Stimulated activated CD4-positive, alpha-beta T cell treated with anti-CD3 and anti-CD28 coated beads, Interleukin-4, amount 100 ng/mL, for 1 hour (primary cell): Measurements from ENCODE around the gene FER1L5.

Experiments used
- DNase-seq: peaks from one replicate; pipeline ENCODE4 v3.0.0-alpha.2; 2020

Gene FER1L5

DNA sequence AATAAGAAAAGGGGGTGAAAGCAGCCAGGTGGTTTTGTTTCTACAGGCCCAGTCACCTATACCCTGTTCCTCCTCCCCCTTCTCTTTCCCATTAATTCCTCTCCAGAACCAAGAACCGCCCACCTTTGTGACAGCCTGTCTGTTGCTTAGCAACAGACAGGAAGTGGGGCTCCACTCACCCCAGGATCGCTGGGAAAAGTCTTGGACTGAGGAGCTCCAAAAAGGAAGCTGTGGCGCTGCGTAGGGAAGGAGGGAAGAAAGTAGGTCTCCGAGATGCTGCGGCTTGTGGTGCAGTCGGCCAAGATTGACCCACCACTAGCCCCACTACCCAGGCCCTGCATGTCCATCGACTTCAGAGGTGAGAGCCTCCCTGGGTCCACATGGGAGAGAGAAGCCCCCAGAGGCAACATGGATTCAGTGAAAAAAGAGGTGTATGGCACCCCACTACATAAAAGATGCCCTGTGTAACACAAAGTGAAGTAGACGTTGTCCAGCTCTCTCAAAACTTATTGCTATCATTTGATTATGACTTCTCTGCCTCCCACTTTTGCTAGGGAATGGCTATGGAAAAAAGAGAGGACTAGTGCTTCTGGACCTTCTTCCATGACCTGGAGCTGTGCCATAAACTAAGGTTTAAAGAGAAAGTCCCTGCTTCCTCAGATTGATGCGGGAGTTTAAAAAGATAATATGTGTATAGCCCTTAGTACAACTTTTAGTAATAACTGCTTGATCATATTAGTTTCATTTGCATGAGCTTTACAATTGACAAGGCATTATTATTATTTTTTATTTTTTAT lies at the start of gene FER1L5:
TSS of gene FER1L5 (plus strand) at position 201 of the 797 bp plus-strand sequence. CDS start at position 274, 73 bp downstream.
- no peak for DNase-seq

DNA sequence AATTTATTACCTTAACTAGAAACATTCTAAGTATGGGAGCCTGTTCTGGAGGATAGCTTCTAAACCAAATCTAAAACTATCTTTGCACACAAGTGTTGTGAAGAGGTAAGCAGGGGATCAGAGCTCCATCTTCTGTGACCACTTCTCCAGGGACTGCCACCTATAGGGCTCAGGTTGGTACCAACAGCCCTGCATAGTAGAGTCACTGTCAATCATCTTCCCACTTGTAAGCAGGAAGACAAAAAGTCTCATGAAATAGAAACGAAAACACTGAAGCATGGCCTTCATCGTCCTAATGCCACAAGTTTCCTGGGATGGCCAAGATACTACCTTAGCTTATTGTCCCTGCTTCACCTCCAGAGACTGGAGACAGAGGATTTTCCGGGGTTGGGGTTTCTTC lies 48.3 kb upstream of the FER1L5 start:
- DNase-seq: no peak

DNA sequence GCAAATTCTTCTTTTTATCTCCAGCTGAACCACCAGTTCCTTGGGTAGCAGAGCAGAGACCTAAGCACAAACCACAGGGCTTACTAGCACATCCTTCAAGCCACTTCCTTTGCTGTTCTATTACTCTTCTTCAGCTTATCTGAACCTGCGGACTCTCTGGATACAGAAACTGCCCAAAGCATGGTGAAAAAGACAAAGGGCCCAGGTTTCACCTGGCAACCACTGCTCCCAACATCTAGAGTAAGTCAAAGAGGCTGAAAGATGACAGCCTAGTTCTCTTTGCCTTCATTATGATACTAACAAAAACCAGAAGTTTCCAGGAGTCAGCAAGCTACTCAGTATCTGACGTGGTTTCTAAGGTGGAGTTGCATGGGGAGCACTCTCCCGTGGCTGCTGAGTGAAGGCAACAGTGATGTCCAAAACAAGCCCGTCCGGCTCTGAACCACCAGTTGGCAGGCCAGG lies 47.8 kb upstream of the FER1L5 start:
- no peak for DNase-seq

DNA sequence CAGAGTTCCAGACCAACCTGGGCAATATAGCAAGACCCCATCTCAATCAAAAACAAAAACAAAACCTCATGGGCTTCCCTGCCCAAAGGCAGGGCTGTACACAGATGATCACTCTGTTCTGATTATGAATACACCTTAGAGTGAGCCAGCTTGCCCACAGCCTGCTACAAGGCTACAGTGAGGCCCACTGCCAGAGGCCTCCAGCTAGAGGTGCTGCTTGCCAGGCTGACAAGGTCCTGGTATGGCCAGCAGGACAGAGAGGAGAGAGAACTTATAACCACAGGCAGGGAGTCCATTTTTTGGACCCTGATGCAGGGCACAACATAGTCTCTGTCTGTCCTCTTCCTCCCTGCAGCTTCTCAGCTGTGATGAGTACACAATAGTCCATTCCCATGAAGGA lies 46.0 kb upstream of the FER1L5 start:
- no peak for DNase-seq

DNA sequence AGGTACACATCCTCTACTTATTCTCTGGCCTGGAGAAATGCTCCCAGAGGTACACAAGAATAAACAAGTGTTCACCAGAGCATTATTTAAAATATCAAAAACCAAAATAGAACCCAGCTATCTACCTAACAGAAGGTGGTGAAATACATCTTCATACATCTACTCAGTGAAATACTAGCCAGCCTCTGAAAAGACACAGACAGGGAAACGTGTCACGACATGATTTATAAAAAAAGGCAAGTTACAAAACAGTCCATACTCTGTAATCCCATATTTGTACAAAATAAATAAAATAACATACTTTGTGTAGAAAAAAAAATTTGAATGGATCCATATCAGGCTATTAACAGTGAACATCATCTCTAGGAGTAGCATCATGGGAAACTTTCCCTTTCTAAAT lies 42.6 kb upstream of the FER1L5 start:
- DNase-seq: no peak

DNA sequence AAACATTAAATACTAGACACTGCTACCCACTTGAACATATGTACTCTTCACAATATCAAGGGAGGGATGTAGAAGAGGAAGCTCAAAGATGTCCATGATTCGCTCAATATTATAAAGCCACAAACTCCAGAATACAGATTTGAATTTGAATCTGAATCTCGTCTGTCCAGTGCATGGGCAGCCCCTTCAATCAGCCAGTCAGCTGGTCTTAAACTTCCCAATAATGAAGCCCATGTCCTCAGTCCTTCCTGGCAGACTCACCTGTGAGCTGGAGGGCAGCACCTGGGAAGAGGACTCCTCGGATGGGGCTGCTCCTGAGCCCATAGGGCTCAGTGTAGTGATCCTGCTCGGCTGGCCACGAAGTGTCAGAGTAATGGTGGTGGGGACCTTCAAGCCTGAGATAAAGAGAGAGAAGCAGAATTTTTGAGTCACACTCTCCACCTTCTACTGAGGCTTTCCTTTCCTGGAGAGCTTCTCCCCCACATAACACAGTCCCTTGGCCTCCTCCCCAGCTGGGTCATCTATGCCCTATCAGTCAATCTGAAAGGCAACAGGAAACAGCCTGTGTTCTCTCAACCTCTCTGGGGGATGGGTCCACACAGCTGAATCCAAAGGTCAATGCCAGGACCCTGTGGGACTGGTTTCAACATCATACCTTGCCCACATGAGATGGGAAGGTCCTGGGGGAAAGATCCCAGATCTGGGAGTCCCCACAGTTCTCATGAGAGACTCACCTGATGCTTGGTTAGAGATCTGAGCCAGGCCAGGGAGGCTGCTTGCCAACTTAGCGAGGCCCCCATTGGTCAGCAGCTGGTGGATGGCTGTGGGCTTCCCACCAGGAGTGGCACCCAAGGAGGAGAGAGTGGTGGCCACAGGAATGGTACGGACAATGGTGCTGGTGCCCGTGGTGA lies 40.9 kb upstream of the FER1L5 start:
- DNase-seq: no peak

DNA sequence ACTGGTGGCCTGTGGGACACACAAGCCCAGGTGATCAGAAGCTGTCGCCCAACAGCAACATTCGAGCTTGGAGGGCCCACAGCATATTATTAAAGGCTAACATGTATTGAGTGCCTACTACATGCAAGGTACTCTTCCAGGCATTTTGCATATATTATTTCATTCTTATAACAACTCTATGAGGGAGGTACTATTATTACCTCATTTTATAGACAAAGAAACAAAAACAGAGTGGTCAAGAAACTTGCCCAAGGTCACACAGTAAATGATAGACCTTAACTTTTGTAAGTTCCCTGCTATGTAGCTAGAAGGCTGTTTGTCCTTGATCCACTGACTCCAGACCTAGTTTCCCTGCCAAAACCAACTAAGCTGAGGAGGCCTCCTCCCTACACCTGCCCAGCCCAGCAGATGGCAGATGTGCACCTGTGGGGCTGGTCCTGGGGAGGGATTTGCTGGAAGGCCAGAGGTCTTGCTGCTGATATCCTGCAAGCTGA lies 40.2 kb upstream of the FER1L5 start:
- DNase-seq: no peak

DNA sequence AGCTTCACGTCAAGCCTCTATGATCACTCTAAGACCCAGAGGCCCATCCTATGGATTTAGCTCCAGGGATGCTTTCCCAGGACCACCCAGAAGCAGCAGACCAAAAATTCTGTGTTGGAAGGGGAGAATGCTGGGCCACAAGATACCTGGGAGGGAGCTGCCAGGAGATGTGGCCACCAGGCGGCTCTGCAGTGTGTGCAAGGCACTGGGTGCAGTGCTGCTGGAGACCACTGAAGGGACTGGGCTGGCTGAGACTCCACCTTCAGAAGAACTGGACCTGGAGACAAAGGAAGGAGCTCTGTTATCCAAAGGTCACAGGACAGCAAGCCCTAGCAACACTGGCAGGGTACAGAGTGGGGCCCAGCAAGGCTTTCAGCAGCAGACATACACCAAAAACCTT lies 38.5 kb upstream of the FER1L5 start:
- no peak for DNase-seq

DNA sequence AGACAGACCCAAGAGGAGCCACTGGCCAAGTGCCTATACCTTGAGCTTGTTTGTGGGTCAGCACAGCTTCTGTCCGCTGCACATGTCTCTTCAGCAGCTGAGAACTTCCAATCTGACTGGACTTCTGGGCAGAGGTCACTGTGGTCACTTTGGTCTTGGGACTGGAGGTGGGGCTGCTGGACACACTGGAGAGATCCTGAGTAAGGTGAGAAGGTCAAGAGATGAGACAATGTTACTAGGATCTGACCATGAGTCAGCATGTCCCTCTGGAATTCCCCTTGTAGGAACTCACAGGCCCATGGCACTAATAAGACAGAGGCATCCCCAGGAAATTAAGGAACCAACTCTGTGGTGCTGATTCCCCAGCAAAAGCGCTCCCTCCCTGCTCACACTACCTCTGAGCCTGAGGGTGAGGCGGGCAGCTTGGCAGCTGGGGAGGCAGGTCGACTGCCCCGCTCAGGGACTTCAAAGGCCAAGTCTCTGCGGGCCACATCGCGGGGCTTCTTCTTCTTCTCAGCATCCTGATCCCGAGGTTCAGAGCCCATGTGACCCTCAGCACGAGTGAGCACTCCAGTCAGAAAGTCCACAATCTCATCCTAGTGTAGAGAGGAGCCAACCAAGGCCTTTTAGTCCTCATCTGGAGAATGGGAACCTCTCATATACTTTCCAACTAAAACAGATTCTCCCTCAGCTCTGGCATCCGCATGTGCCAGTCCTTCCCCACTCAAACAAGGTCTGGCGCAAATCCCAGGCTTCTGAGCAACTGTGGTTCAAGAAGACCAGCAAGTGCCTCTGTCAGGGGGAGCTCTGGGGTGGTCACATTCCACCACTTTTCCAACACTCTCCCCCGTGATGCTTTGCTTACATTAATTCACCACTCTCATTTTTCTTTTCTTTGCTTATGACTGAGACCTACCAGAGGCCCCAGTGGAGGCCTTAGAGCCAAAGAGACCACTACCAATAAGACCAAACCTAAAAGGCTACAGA lies 33.8 kb upstream of the FER1L5 start:
- no peak for DNase-seq

DNA sequence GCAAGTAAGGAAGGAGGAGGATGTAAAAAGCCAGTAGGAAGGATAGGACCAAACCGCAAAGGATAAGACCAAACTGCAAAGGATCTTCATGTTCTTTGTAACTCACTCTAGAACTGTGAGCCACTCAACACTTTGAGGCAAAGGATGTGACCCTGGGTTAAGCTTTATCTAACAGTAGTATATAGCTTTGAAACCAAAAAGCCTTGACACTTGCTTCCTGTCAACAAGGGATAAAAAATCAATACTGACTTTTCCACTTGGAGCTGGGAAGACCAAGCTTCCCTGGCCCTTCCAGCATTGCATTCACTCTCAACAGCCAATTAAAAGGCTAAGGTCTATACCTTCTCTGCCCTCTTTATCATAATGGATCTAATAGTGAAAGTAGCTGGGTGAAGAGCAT lies 26.4 kb upstream of the FER1L5 start:
- DNase-seq: no peak

DNA sequence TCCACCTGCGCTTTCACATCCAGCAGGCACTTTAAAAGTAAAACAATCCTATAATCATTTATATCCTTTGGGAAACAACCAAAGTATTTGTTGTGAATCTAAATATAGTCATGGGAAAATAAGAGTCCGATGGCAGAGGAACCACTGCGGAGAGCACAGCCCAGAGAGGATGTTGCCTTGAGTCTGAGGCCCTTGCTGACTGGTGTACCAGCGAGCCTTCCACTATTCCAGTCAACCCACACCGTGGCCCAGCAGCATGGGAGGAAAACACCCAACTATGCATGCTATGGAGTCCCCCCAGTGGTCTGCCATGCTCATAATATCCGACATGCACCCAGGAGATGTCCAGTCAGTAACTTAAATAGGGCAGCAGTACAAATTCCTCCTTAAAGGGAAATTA lies 26.0 kb upstream of the FER1L5 start:
- DNase-seq: no peak

DNA sequence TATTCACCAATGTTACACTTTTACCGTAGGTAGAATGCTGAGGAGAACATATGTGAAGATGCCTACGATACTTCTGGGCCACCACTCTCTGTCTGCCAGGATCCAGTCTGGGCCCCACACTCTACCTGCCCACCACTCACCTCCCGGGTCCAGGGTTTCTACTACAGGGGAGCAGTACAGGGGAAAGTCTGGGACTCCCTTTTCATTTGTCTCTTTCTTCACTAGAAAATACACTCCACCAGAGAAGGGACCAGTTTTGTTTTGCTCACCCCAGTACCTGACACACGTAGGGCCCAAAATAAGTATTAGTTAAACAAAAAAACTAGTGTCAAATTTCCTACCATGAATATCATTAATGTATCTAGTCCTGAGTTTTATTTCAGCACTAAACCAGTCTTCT lies 25.6 kb upstream of the FER1L5 start:
- no peak for DNase-seq

DNA sequence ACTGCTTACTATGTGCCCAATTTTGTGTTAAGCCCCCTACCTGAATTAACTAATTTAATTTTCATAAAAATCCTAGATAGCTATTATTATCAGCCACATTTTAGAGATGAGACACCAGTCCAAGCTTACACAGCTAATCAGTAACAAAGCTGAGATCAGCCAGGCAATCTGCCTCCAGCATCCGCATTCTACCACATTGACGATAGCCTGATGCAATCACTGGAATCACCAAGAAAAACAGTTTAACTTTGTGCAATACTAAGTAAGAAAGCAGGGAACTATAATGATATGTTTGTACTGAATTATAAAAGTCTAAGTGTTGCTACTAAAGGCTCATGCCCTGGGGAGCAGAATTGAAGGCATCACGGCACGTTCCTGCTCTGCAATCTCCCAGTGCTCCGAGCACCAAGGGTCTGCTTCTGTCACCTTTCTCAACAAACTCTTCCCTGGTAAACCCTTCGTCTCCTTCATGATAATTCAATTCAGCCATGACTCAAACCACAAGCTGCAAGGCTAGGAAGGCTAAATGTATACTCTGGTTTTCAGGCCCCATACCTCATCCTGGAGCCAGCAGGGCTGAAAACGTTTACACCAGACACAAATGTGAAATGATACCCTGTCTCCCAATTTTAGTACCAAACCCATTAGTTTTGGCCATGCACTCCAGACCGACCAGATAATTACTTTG lies 23.8 kb upstream of the FER1L5 start:
- no peak for DNase-seq

DNA sequence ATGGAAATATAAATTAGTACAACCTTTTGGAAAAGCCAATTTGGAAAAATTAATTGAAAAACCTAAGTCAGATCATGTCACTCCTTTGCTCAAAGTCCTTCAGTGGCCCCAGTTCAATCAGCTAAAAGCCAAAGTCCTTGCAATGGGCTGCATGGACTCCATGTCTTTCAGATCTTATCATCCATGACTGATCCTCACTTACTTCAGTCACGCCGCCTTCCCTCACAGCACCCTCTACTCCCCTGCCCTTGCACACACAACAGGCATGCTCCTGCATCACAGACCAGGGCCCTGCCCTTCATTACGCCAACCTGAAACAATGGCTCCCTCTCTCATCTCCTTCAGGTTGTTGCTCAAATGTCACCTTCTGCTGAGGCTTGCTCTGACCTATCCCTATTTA lies 20.0 kb upstream of the FER1L5 start:
- no peak for DNase-seq

DNA sequence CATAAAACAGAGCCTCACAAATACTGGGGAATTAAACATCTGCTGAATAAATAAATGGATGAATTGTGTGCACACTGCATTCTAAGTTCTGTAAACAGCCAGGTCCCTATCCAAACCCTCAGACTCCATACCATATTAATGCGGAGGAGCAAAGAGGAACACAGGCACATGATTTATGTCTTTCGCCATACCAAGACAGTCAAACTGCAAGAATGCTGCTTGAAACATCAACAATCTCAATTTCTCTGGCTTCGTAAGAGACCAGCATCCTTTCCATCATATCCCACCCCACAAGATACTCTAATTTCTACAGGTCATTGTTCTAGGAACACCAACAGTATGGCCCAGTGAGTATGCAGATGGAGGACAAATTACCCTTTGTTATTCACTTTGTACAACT lies 19.4 kb upstream of the FER1L5 start:
- DNase-seq: no peak

DNA sequence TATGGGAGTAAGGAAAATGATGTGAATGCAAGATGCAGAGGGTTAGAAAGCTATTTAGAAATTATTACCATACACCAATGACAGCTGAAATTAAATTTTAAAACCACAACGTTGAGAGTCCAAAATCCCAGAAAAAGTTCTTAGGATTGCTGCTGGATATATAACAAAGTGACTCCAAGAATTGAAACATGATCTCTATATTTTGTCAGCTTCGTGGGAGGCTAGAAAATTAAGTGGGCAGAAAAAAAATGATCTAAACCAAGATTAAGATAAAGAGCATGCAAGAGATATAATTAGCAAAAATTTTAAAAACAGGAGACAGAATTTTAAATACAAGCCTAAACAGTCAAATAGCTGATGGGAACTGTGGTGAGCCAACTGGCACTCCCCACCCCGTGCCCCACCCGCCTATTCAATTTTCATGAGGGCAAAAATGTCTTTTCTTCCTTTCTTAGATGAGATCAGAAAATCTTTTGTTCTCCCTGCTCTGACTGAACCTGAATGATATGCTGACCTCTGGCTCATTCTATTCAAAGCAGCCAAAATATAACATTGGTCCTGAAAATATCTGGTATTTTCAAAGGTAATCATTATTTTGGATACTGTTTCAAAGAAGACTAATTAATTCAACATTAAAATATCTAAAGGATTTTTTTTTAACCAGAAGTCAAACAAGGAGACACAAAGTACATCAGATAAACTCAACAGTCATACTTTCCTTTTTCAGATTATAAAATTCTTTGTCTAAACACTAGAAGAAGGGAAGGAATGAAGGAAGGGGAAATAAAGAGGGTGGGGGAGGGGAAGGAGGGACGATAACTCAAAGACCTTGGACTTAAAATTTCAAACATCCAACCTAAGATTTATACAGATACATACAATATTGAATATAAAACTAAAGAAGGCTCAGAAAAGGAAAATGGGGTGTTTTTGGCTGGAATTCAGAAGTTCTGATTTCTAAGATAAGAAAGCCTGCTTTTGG lies 16.7 kb upstream of the FER1L5 start:
- no peak for DNase-seq

DNA sequence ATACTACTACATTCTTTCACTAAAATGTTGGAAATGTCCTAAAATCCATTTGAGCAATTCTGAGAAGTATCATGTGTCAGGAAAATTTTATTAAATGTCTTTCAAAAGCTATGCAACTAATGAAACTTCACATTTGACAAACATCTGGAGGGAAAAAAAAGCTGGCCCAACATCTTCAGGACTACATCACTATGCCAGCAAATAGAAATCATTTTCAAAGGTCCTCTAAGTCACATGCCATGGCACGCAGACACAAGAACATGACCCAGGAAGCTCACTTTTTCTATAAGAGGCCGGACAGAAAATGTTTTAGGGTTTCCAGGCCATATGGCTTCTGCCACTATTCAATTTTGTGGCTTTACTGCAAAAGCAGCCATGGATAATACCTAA lies 16.0 kb upstream of the FER1L5 start:
- no peak for DNase-seq

DNA sequence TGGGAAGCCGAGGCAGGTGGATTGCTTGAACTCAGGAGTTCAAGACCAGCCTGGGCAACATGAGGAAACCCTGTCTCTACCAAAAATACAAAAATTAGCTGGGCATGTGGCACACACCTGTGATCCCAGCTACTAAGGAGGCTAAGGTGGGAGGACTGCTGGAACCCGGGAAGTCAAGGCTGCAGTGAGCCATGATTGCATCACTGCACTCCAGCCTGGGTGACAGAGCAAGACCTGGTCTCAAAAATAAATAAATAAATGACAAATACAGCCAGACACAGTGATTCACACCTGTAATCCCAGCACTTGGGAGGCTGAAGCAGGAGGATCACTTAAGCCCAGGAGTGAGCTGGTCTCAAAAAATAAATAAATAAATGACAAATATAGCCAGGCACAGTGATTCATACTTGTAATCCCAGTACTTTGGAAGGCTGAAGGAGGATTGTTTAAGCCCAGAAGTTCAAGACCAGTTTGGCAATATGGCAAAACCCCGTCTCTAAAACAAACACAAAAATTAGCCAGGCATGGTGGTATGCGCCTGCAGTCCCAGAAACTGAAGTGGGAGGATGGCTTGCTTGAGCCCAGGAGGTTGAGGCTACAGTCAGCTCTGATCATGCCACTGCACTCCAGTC lies 10.6 kb upstream of the FER1L5 start:
- DNase-seq: no peak

DNA sequence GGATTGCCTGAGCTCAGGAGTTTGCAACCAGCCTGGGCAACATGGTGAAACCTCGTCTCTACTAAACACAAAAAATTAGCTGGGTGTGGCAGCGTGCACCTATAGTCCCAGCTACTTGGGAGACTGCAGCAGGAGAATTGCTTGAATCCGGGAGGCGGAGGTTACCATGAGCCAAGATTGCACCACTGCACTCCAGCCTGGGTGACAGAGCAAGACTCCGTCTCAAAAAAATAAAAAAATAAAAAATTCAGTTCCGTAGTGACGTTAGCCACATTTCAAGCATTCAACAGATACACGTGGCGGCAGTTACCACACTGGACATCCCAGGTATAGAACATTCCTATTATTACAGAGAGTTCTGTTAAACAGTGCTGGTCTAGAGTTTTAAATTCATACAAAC lies 8.9 kb upstream of the FER1L5 start:
- DNase-seq: no peak

DNA sequence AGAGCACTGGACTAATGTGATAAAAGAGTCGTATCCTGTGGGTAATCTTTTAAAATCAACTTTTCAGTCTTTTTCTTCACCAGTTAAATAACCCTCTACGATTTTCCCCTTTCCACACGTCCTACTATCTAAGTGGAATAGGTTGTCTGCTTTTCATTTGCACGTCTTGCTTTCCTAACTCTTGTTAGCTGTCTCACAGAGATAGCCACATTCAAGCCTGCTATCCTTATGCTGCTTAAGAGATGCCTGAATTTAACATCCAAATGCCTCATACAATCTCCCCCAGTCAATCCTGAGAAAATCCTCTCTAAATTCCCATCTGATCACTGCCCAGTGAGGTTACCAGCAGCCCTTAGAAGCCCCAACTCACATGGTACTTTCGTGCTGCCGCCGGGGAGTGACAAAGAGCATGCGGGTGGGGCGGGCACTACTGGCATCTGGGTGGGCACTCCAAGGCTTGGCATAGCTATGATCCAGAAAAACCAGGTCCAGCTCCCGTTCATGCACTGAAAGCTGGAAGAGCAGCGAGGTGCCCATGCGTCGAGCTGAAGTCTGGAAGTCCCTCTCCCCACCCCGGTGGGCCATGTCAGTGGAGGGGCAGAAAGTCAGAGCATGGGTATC lies 5.9 kb upstream of the FER1L5 start:
- DNase-seq: no peak
